GM18498 (cell line): Measurements from ENCODE around the gene PLEKHA8.
"Not testable (repeated sequence)": the region's sequence is repeated elsewhere in the genome, so short reads cannot be mapped to it uniquely, and the experiment has no call there.

Experiments
- ATAC-seq: cut with Tn5 transposase; IDR thresholded peaks from one replicate; pipeline ENCODE4 v1.9.1; 2021; ENCODE audit warnings: mild to moderate bottlenecking, moderate library complexity; ENCODE audit not compliant: unreplicated experiment

PLEKHA8 gene

DNA sequence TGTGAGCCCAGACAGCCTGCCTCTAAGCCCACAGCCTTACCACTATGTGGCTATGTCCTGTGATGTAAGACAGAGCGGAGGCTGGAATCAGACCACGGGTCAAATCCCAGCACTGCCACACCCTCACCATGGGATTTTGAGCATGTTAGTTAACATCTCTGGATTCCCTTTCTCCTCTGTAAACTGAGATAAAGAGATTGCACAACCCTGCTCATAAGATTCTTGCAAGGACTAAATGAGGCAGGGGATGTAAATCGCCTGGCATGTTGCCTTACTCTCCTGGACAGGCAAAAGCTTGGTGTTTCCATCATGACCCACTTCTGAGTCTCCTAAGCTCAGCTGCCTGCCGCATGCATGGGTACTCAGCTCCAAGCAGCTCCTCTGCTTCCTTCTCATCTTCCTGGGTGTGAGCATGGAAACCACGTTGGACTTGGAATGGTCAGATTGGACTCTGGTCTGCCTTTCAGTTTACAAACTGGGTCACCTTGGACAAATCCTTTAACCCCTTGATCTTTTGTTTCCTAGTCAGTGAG is 65.3 kb downstream of the PLEKHA8 start:
- ATAC-seq: no peak

DNA sequence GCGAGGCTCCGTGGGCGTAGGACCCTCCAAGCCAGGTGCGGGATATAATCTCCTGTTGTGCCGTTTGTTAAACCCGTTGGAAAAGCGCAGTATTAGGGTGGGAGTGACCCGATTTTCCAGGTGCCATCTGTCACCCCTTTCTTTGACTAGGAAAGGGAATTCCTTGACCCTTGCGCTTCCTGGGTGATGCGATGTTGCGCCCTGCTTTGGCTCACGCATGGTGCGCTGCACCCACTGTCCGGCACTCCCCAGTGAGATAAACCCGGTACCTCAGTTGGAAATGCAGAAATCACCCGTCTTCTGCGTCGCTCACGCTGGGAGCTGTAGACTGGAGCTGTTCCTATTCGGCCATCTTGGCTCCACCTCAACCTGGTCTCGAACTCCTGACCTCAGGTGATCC is 70.4 kb downstream of the PLEKHA8 start:
- not testable (repeated sequence) for ATAC-seq

DNA sequence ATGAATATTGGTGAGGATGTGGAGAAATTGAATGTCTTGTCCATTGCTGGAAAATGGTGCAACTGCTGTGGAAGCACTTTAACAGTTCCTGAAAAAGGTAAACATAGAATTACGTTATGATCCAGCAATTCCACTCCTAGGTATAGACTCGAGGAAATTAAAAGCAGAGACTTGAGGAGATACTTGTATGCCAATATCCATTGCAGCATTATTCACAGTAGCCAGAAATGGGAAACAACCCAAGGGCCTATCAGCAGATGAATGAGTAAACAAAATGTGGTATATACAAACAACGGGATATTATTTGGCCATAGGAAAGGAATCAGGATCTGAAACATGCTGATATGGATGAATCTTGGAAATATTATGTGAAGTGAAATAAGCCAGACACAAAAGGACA is 74.1 kb downstream of the PLEKHA8 start:
- ATAC-seq: no peak

DNA sequence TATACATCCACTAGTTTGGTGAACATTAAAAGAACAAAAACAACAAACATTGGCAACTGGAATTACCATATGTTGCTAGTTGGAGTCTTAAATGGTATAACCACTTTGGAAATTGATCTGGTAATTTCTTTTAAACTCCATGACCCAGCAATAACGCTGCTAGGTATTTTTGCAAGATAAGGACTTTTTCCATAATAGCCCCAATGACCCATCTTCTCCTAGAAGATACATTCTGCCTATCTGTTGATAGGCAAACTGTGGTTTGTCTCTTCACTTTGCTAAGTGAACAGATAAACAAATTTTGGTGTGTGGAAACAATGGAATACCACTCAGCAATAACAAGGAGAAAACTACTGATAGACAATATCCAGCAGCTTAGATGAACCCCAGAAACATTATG is 75.9 kb downstream of the PLEKHA8 start:
- no peak for ATAC-seq

DNA sequence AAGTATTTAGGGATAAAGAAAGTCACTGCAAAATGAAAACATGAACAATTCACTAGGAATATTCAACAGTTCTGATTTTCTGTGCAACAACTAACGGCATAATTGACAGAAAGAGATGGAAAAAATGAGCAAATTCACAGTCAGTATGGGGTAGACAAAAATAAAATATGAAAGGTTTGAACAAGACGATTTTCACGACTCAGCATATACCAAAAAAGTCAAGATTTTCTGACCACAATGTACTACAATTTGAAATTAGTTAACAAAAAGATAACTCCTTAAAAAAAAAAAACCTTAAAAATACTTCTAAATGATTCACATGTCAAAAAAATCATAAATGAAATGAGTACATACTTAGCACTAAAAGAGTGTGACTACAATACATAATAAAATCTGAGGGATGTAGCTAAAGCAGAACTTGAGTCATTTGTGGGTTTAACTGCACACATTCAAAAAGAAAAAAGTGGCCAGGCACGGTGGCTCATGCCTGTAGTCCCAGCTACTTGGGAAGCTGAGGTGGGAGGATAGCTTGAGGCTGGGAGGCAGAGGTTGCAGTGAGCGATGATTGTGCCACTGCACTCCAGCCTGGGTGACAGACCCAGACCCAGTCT is 84.0 kb downstream of the PLEKHA8 start:
- no peak for ATAC-seq

DNA sequence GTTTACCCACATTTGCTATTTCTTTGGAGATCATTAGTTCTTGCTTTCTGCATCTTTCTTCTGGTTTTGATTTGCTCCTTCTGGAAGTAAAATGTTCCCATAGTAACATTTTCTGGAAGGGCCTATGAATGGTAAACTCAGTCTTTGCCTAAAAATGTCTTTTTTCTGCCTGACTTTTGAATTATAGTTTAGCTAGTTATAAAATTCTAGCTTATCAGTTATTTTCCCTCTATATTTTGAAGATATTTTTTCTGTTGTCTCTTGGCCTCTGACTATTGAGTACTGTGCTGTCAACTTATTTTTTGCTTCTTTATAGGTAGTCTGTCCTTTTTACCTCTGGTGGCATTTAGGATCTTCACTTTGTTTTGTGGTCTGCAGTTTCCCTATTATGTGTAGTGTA is 84.9 kb downstream of the PLEKHA8 start:
- no peak for ATAC-seq

DNA sequence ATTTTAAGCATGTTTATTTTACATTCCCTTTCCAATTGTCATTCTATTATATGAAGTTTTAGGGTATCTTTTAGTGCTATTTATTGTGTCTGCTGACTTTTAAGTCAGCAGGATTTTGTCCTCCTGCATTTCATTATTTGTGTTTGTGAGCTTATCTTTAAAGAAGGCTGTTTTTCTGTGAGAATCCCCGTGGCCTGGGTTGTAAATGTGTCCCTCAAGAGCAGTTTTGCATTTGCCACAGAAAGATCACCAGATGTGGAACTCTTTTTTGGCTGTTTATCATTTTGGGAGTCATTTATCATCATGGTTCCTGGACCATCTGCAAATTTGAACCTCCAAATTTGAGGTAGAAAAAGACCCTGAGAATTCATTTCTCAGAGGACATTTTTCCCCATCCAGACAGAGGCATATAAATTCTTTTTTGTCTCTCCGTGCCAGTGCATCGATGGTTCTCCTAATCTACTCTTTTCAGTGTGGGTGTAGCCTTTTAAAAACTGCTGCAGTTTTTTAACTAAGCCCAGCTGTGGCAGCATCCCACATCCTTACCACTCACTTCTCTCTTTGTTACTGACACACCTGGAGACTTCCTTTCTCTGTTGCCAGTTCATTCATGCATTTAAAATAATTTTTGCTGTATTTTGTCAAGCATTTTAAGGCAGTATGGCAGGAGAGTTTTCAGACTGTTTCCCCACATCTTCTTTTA is 86.5 kb downstream of the PLEKHA8 start:
- ATAC-seq: no peak

DNA sequence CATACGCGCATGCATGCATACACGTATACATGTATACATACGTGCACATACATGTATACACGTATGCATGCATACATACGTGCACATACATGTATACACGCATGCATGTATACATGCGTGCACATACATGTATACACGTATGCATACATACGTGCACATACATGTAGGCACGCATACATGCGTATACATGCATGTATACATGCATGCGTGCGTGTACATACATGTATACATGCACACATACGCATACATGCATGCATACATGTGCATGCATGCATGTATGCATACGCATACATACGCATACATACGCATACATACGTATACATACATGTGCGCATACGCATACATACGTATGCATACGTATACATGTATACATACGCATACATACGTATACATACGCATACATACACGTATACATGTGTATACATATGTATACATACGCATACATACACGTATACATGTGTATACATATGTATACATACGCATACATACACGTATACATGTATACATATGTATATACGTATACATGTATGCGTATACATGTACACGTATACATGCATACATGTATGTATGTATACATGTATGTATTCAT is 87.6 kb downstream of the PLEKHA8 start:
- ATAC-seq: no peak

DNA sequence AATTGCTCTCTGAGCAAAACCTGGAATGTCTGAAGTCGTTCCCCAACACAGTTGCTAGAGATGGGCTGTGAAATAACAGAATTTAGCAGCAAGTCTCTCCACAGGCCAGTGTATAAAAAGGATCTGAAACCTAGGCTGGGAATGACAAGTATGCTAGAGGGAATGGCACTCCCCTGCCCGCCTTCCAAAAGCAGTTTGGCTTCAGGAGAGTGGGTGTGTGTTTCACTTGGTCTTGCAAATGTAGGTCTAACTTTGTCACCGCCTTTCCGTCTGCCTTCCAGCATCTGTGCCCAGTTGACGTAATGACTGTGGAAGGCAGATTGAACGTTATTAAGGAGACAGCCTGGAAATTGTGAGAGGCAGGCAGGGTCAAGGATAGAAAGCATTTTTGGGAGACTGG is 88.6 kb downstream of the PLEKHA8 start:
- ATAC-seq: no peak

DNA sequence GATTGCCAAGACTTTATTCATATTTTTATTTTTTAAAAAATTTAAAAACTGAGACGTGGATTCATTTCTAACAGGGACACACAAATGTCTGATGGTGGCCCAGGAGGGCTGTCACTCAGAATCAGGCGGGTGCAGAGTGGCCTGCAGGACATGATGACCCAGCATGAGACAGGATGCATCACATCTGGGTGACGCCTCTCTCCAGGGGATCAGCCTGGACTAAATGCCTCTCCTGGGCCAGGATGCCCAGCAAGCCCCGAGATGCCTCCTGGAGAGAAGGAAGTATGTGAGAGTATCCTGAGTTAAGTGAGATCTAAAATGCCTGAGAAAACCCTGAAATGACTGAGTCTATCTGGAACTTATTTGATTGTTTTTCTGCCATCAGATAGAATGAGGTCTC is 89.7 kb downstream of the PLEKHA8 start:
- ATAC-seq: no peak

DNA sequence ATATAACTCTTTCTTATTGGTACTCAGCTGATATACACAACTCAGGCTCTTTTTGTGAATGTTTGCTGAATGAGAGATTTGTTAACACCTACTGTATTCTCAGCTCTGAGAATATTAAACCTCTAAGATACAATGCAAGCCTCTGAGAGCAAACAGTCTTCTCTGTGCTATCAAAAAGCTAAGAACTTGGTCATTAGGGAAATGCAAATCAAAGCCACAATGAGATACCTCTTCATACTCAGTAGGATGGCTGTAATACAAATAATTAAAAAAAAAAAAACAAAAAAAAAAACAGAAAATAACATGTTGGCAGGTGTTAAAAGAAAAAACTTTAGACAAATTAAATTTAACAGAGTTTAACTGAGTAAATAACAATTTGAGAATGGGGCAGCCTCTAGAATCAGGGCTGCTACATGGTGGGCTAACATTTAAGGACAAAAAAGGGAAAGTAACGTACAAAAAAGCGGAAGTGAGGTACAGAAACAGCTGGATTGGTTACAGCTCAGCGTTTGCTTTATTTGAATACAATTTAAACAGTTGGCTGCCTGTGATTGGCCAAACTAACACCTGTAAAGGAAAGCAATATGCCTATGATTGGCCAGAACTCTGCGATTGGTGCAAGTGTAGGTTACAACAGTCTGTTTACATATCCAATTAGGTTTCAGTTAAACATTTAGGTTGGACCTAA is 91.8 kb downstream of the PLEKHA8 start:
- no peak for ATAC-seq

DNA sequence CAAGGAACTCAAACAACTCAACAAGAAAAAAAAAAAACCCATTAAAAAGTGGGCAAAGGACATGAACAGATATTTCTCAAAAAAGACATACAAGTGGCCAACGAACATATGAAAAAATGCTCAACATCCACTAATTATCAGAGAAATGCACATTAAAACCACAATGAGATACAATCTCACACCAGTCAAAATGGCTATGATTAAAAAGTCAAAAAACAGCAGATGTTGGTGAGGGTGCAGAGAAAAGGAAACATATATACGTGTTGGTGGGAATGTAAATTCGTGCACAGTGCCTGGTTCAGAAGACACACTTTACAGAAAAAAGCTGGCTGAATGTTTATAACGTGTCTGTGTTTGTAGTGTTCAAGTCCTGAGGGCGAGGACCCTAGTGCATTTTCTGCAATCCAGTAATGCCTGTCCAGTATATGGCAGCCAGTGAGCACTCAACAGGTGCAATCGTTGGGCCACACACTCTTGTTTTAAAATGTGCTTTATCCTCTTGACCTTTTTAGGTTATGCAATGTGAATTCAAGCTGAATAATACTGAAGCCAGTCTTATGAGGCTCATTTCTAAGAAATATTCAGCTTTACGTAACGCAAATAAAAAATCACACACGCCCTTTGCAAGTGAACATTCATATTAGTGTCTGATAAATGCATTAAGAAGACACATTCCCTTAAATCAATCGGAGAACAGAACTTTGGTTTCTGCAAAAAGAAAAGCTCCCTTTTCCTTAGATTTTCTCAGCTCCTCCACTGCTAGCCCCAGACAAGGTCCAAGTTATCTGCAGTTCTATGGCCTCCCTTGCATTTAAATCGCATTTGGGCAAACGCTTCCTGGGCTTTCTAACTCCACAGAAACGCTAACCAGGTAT is 105.8 kb downstream of the PLEKHA8 start:
- ATAC-seq: no peak

DNA sequence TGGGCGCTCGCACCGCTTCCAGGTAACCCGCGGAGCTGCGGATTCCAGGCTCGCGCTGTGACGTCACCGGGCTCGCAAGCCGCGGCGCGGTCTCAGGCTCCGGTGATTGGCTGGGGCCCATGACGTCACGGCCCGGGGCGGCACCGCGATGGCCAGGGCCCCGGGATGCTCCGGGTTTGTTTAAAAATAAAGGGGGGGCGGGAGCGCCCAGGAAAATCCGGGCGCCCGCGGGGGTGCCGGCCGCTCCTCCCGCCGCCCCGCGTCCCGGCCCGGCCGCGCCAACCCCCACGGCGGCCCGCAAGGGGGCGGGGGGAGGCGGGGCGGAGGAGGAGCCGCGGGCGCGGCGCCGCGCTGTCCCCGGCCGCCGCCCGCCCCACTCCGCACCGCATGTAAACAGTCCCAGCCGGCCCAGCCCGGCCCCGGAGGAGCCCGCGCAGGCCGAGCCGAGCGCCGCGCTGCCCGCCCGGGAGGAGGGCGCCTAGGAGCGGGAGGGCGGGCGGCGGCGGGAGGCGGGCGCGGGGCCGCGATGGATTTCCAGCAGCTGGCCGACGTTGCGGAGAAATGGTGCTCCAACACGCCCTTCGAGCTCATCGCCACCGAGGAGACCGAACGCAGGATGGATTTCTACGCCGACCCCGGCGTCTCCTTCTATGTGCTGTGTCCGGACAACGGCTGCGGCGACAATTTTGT is 106.5 kb downstream of the PLEKHA8 start, which contains the start of gene MTURN:
Gene MTURN, plus strand, starts transcription at position 376 of the 690 bp plus-strand sequence. Its CDS starts 151 bp downstream, at position 527.
- peak; percentile 90 for ATAC-seq

DNA sequence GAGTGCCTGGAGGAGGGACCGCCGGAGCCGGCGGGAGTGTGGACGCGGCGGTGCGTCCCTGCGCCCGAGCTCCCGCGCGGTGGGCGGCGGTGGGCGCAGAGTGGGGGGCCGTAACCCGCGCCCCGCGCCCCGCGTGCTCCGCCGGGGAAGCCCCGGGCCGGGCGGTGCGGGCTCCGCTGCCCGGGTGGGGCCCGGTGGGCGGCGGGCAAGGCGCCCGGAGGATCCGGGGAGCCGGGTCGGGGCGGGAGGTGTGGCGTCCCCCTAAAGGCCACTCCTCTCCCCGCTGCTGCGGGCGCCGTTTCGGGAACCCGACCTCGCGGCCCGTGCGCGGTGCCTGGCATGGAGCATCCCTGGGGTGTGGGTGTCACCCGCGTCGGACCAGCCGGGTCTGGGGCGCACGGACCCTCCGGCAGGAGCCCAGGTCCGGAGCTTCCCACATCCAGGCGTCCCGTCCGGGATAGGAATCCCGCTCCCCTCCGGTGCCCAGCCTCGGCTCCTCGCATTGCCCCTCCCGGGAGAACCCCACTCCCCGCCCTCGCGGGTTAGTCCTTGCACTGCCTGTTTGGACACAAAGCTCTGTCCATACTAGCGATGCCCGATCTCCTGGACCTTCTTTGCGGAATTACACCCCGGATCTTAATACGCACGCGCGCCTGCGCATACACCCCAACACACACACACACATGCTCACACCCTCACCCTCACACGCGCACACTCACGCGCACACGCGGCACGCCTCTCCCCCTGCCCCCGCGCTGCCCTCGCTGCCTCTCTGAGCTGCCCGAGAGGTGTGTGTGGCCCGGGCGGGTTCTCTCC is 107.3 kb downstream of the PLEKHA8 start:
- peak; percentile 15 for ATAC-seq

DNA sequence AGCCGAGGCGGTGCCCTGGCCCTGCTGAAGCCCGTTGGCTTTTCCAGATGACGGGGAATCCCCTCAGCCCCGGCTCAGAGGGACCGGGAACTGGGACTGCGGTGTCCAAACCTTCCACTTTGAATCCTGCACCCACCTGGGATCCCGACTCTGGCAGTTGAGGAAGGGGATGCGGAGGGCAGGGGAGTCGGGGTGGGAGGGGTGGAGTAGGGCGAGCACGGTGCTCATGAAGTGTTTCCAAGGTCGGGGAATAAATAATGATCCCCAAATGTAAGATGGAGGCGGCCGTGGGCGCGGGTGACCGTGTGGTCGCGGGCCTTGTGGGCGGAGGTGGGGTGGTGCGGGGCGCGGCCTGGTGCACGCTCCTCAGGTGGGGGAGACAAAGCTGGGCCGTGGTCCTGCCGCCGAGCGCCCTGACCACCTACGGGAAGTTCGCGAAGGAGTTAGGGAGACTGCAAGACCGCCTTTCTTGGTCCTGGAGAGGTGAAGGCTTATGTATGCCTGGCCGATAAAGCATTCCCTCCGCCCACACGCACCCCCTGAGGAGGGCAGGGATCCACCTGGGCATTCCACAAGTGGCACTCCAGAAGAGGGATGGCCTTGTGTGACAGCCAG is 108.0 kb downstream of the PLEKHA8 start:
- ATAC-seq: no peak

DNA sequence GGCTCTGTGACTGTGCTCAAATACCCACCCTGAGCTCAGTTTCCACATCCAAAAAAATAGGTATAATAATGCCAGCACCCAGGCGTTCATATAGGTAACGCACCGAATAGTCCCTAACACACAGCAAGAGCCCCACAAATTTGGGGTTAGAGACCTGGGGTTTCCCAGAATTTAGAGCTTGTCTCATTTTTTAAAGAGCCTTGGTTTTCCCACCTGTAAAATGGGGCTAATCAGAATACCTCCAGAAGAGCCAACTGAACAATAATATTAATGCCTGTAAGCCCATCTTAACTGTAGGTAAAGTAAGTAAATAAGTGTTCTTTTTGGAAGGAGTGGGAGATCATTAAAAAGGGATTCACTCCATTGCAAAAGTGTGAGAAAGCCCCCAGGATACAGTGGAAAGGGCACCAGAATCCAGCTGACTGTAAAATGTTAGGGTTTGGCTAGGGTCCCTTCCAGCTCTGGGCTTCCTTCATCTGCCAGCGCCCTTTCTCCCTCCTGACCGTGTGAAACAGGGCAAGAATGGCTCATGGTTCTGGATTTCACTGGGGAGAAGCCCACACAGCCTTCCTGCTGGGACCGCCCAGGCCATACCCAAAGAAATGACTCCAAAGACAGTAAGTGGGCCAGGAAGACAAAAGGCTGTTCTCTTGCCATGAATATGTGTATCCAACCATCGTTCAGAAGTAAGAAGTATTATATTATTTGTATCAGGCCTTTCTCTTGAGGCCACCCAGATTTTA is 108.7 kb downstream of the PLEKHA8 start:
- ATAC-seq: no peak

DNA sequence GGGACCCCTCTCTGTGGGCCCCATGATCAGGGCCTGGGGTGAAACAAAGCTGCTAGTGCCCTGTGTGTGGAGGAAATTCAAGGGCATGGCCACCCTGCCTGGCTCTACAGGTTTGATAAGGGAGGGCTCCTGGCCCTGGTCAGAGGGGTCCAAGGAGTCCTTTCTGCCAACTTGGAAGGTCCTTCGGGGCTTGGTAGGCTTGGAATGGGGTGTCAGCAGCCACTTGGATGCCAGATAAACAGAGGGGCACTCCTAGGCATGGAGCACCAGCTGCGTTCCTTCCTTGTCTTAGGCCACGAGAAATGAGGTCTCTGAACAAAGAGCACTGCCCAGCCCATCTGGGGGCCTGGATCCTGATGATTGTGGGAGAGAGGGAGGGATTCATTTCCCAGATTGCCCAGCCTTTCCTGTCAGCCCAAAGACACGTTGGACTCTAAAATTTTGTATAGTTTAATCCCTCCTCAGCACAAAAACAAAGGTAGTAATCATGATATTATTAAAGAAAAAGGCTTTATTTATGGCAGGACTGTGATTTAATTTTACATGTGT is 111.7 kb downstream of the PLEKHA8 start:
- no peak for ATAC-seq

DNA sequence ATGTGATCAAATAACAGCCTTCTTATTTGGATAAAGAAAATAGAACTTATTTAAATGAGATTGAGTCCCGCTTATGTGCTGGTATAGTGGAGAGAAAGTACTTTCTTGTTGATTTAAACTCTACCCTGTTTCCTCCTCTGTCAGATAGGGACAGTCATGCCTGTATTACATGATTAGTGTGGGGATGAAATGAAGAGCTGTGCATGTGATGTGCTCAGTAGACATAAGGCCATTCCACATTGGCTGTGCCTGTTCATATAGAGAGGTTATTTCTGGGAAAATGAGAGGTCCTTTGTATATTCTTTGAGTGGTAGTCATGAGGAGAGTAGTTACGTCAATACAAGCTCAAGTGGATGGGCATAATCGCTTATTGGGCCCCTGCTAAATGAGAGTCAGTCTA is 112.2 kb downstream of the PLEKHA8 start:
- ATAC-seq: no peak
